KG1 (cell line): ENCODE measurements around the gene TACR1.
"Not testable (repeated sequence)": the region's sequence is repeated elsewhere in the genome, so short reads cannot be mapped to it uniquely, and the experiment has no call there.

Source experiments
- DNase-seq: peaks from one replicate; lab custom pipeline; 2025; lab: John Stamatoyannopoulos, UW

TACR1 gene, protein sequence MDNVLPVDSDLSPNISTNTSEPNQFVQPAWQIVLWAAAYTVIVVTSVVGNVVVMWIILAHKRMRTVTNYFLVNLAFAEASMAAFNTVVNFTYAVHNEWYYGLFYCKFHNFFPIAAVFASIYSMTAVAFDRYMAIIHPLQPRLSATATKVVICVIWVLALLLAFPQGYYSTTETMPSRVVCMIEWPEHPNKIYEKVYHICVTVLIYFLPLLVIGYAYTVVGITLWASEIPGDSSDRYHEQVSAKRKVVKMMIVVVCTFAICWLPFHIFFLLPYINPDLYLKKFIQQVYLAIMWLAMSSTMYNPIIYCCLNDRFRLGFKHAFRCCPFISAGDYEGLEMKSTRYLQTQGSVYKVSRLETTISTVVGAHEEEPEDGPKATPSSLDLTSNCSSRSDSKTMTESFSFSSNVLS

DNA sequence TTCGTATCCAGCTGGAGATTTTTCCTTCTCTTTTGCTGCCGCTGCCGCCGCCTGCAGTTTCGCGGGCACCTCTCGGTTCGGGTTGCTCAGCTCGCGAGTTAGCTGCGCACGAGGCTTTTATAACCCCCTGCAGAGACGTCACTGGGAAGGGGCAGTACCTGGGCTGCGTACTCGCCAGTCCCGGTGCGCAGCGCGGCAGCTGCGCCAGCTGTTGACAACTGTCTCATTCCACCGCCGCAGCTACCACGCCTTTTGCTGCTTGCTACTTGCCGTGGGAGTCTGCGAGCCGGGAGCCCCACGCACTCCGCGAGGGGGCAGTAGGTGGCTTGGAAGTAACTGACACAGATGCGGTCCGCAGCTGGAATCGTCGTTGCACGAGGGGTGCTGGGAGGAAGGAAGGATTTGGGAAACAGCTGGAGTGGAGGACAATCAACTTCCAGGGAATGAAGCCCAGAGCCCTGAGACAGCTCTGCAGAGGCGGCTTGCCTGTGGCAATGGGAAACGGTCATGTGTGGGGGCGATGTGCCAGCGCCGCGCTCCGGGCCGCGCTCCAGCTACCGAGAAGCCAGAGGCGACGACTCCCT, at the start of gene TACR1:
Gene TACR1, minus strand, starts transcription at position 93 of the 584 bp plus-strand sequence. CDS start 586 bp downstream, outside the sequence.
- DNase-seq, result no peak

DNA sequence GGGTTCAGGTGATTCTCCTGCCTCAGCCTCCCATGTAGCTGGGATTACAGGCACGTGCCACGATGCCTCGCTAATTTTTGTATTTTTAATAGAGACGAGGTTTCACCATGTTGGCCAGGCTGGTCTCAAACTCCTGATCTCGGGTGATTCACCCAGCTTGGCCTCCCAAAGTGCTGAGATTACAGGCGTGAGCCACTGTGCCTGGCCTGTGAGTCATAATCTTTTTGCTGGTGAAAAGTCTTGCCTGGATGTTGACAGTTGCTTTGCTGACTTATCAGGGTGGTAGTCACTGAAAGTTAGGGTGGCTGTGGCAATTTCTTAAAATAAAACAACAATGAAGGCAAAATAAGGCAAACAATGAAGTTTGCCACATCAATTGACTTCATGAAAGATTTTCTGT, 49.3 kb upstream of the TACR1 start:
- not testable (repeated sequence) for DNase-seq

DNA sequence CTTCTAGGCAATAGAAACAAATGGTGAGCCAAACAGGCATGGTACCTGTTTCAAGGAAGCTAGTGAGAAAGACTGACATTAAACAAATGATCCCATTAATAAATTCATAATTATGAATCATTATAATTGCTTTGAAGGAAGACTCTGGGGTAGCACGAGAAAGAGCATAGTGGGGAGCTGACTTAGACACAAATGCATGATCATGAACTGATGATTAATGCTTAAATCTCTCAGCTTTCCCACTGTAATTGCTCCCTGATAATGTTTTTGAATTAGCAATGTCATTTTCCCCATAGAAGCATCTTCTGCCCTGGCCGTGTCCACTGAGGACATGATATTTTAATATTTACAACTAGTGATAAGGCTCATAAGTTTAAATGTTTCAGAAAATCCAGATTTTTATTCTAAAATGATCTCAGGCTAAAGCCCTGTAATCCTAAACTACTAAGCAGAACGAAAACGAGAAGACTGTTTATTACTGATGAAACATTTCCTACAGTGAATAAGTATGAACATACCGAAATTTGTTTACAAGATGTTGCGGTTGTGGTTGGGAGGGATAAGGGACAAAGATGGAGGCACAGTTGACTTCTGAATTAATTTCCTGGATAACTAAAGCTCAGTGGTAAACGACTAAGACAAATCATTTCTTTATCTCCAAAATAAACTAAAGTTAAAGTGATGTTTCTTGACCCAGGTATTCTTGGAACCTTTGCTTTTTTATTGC, 47.3 kb upstream of the TACR1 start:
- no peak for DNase-seq

DNA sequence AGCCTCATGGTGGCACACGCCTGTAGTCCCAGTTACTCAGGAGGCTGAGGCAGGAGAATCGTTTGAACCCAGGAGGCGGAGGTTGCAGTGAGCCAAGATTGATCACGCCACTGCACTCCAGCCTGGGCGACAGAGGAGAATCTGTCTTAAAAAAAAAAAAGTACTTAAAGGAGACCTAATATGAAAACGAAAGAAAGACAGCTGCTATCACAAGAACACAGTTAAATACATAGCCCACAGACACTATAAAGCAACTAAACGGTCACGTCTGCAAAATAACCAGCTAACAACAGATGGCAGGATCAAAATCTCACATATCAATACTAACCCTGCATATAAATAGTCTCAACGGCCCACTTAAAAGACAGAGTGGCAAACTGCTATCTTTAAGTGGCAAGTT, 43.9 kb upstream of the TACR1 start:
- DNase-seq, result no peak

DNA sequence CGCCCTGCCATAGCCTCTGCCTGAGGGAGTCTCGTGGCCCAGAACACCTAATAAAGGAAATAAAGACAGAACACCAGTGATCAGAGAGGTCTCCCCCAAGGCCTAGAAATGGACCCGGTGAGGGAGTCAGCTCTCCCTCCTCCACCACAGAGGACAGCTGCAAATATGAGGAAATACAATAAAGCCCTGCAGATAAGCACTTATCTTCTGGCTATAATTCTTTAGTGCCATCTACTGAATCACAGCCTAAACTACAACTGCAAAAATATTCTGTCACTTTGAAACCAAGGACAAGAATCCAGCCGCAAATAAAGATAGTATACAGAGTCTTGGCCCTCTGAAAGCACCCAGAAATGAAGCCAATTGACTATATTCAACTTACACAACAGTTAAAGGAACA, 42.4 kb upstream of the TACR1 start:
- DNase-seq, result no peak

DNA sequence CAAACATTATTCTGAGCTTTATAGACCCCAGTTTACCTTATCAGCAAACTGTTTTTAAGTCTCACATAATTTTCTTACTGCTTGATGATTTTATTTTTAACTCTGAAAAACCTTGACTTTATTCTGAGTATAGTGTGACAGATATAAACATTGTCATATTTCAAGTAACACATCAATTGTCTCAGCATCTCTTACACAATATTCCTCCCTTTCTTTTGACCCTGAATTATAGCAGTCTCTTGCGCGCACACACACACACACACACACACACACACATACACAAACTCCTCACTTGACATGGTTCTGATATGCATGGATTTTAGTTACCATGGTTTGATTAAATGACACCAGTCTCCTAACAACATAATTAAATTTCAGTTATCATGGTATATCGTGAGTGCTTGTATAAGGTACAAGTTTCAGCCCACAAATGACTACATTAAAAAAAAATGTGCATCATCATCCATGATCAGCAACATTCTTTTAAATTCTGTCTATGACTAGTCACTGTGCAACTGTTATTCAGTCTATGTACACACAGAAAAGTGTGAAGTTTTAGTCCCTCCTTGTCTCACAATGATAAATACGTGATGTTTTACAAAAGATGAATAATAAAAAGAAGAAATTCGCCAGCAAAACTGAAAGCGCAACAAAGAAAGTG, 39.5 kb upstream of the TACR1 start:
- DNase-seq, result no peak

DNA sequence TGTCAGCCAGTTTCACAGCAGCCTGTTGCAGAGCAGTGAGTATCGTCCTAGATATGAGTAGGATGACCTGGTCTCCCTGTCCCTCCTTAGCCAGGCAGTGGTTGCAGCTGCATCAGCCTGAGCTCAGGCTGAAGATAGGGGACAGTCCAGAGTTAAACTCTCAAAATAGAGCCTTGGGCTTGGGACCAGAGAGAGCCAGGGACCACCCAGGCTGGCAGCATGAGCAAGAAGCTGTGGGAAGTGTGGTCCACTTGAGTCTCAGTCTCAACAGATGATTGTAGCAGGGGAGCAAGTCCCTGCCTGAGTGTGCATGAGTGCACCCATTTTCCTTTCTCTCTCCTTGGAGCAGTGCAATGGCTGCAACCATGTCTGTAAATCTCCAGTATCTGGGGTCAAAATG, 38.0 kb upstream of the TACR1 start:
- no peak for DNase-seq

DNA sequence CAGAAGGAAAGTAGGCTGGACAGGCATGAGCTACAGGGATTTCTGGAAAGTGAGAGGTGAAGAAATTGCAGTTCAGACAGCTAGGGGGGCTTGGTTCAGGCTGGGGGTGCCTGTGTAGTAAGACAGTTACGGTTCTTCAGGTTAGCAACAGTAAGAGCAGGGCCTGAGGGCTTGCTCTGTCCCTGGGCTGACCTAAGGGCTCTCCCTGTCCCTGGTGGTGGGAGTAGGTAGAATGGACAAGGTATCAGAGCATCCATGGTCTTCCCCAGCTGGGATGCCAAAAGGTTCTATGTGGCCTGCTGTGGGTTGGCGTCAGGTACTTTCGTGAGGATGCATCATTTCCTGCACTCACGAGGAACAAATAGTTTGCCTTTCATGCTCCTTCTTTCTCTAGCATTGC, 34.6 kb upstream of the TACR1 start:
- DNase-seq, result no peak

DNA sequence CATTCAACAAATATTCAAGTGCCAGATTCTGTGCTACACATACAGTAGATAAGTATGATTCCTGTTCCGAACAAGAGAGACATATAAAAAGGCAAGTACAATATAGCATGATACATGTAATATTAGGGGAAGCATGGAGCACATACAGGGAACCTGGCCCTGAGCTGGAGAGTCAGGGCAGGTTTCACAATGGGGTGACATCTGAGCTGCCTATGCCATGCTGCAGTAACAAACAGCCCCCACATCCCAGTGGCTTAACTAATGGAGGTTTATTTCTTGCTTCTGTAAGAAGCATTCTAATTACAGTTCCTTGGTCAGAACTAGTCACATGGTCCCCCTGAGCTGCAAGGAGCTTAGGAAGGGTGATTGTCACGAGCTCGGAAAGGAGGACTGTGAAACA, 27.3 kb upstream of the TACR1 start:
- no peak for DNase-seq

DNA sequence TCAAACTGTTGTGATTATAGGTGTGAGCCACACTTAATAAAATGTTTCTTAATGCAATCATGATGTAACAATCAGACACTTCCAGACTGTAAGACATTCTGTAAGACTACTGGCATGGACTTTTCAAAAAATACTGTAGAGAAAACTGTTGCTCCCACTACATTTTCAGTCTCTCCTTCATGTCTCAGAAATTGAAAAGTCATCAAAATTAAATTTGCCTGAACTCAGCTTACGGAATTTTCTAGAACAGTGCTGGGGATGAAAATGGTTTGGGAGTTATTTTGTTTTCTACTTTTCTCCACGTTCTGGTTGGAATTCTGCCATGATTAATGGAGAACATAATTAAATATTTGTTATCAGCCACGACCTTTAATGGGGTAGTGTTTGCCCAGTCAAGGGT, 26.8 kb upstream of the TACR1 start:
- DNase-seq, result no peak

DNA sequence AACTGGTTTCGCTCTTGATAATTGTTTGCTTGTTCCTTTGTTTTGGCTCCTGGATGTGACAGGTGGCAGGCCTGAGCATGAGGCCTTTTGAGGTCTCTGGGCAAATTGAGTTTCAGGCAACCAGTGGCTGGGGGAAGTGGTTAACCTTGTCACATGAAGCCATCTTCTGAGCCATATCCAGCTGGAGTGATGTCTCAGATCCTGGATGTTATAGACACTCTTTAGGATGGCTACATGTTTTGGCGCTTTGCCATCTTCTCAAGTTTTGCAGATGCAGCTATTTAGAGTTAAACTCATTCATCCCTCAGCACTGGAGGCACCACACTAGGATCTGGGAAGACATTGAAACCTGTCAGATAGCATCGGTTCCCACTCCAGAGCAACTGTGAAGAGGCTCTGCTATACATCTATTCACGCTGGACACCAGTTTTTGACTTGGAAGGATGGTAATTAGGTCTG, 25.3 kb upstream of the TACR1 start:
- no peak for DNase-seq

DNA sequence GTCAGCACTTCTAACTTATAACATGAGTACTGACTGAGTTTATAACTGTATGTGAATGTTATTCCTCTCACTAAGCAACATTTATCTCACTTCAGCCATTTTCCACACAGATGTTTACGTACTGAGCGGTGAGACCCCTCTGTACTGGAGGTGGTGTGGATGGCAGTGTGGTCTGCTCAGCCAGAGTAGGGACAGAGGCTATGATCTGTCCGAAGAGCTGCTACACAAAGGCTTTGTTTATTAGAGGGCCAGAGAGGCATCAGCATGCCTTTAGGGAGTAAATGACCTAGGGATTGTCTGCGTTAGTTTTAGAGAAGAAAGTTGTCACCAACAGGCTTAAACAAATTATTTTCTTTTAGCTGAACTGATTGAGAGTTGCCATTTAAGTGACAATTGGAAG, 23.2 kb upstream of the TACR1 start:
- DNase-seq, result no peak

DNA sequence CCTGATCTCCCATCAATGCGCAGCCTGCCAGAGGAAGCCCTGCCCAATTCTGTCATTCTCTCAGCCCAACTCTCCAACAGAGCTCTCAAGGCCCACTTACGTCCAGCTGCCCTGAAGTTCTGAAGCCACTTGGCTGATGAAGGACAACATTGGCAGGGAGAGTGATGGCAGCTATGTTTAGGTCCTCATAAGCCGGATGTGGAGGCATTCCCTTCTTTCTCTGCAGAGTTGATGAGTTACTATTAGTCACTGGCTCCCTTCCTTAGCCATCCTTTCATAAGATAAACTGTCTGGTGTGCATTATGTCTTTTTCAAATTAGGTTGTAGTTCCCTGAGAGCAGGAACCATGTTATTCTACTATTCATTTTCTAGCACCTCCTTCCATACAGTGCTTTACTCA, 22.5 kb upstream of the TACR1 start:
- DNase-seq, result no peak

DNA sequence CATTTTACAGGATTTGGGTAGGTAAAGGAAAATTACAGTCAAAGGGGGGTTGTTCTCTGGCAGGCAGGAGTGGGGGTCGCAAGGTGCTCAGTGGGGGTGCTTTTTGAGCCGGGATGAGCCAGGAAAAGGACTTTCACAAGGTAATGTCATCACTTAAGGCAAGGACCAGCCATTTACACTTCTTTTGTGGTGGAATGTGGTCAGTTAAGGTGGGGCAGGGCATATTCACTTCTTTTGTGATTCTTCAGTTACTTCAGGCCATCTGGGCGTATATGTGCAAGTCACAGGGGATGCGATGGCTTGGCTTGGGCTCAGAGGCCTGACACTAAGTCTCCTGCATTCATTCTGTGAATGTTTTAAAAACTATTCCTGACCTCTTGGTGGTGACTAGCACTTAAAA, 19.9 kb upstream of the TACR1 start:
- not testable (repeated sequence) for DNase-seq

DNA sequence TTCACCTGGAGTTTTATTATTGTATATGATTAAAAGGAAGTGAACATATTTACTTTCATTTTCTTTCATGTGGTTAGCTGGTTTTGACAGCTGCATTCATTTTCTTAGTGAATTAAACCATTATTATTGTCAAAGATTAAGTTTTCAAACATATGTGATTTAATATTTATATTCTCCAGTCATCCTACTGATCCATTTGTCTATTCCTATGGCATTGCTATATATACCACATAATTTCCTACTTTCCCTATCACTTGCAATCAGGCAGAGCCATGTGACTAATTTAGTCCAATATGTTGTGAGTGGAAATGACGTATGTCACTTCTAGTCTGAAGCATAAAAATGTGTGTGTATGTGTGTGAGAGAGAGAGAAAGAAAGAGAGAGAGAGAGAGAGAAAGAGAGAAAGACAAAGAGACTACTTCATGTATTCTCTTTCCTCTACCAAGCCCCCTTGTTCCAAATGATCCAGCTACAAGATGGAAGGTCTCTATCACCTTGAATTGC, 12.0 kb upstream of the TACR1 start:
- DNase-seq, result no peak

DNA sequence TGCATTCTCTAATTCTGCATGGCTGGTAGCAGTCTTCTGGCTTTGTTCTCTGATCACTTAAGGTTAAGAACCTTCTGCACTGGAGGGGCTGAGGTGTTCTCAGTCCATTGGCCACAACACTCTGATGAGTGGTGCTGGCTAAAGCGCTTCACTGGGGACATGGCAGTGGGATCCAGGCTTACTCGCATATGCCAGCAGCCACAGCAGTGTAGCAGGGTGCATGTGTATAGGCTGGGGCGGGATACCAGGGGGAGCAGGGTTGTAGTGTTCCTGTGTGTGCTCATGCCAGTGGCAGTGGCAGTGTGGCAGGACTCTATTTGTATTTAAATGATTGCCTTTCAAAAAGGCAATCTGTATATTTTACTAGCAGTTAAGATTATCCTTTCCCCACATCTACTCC, 11.1 kb upstream of the TACR1 start:
- no peak for DNase-seq

DNA sequence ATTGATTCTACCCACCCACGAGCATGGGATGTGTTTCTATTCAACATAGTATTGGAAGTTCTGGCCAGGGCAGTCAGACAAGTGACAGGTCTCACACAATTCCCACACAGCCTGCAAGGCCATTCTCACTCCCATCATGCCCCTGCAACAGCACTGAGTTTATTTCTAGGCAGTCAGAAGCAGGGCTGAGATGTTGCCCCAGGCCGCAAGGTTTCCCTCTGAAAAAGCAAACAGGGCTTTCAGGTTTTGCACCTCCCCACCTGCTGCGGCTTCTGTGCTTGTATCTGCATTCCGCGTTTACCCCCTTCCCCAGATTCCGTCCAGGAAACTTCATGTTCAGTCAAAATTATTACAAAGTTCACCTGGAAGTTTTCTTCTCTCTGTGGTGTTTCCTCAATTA, 9.4 kb upstream of the TACR1 start:
- DNase-seq, result no peak

DNA sequence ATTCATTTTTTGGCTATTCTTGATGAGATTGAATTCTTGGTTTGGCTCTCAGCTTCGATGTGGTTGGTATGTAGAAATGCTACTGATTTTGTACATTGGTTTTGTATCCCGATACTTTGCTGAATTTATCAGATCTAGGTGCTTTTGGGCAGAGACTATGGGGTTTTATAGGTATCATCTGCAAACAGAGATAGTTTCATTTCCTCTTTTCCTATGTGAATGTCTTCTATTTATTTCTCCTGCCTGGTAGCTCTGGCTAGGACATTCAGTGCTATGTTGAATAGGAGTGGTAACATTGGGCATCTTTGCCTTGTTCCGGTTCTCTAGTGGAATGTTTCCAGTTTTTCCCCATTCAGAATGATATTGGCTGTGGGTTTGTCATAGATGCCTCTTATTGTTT, 5.5 kb upstream of the TACR1 start:
- no peak for DNase-seq

DNA sequence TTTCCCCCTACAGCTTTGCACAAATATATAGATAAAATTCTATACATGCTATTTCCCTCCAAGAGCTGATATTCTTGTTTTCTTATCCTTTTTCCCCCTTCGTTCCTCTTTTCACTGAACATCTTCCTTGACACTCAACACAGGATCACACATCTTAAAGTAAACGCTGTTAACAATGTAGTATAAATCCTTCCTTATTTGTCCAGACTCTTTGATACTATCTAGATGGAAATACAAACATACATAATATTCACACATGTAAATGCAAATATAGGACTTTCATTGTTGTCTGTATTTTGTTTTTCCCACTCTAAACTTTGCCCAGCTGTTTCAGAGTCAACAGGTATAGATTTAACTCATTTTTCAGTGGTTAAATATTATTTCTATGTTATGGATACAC, 3.0 kb upstream of the TACR1 start:
- no peak for DNase-seq

DNA sequence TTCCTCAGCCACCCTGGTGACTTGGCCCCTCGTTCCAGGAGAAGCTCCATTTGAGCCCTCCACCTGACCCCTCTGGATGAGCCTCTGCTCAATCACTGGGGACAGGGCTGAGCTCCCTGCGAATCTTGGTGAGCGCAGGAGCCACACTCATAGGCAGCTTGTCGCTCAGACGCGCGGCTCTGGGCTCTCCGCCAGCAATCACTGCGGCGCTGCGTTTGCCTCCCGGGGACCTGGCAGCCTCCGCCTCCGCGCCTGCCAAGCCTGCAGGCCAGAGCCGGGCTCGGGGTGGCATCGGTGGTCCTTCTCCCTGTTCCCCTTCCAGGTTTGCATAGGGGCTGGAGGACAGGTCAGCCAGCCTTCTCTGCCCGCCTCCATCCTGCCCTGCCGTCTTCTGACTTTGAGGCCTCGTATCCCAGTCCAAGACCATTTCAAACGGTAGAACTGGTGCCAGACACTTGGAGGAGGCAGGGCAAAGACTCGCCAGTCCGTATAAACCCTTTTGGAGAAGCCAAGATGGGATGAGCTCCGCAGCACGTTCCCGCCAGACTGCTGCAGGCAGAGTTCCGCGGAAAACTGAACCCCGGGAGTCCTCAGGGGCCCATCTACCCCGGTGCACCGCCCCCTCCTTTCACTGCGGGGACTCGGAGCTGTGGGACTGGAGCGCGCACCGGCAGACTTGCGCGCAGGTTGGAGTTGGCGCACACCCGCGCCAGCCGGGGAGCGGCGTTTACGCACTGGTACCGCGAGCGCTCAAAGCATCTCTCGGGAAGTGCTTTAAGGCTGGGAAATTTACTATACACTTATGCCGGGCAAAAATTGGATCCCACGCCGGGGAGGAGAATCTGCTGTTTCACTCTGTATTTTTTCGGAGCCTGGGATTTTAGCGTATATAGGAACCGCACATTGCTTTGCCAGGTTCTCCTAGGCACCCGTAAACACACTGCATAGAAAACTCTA, 1.1 kb upstream of the TACR1 start:
- no peak for DNase-seq

DNA sequence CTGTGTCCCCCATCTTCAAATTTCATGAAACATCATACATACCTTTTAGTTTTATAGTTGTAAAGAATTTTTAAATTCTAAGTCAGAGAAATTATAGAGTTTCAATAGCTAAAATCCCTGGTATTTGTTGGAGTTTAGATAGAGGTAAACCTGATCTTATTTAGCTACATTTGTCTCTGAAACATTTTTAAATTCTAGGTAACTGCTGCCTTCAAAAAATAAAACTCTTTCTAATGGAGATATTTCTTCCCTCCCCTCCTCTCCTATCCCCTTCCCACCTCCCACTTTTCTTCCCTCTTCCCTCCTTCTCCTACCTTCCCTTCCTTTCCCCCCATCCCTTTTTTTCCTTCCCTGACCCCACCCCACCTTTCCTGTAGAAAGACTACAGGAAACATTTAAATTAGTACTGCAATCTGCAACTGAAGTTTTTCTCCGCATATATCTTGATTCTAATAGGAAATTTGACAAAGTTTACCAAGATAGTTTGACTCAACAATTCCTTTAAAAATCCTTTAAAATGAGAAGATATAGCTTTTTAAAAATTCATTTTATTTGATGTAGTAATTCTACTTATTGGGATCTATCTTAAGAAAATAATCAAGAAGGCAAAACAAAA, 4.1 kb downstream of the TACR1 start:
- no peak for DNase-seq
